Right lobe of liver (tissue), 6 donors: Measurements from ENCODE around the gene YKT6. TPM values are rescaled to one million over a fixed set of nuclear protein-coding genes. Genes with fewer than 3 reads are reported as not detected.
A peak's percentile ranks its signal among the peaks of the same experiment; 100 is the strongest.

Experiments used
- ATAC-seq, 4 donors: fragments of 200-7000 bp; cut with Tn5 transposase; one replicate each; pipeline ENCODE4 v1.9.1; 2020; ENCODE audit warnings: mild to moderate bottlenecking in 4 of 4, moderate library complexity in 4 of 4
- DNase-seq, 3 donors: peaks; one replicate each; pipeline ENCODE4 v3.0.0-alpha.2; 2020
- H3K27ac ChIP-seq, 3 donors: fragments of 200-600 bp; one replicate each; pipeline ENCODE4 v1.8.0; 2022
- H3K27me3 ChIP-seq, 2 donors: fragments of 200-600 bp; one replicate each; pipeline ENCODE4 v1.8.0; 2022
- H3K36me3 ChIP-seq, 4 donors: fragments of 200-600 bp; sonication (generic) in 1 of 4; one replicate each; pipeline versions ENCODE4 v1.5.1 to v1.8.0; 2017 to 2022; ENCODE audit warnings: control low read depth in 1 of 4
- H3K4me1 ChIP-seq, 4 donors: fragments of 200-600 bp; sonication (generic) in 1 of 4; one replicate each; pipeline versions ENCODE4 v1.5.1 to v1.8.0; 2017 to 2022; ENCODE audit warnings: control low read depth in 1 of 4
- H3K4me3 ChIP-seq, 3 donors: fragments of 200-600 bp; one replicate each; pipeline ENCODE4 v1.8.0; 2022
- H3K9me3 ChIP-seq, 4 donors: fragments of 200-600 bp; sonication (generic) in 1 of 4; one replicate each; pipeline versions ENCODE4 v1.5.1 to v1.8.0; 2017 to 2022; ENCODE audit warnings: control low read depth in 1 of 4
- CTCF ChIP-seq, 4 donors: fragments of 200-600 bp in 3 of 4; fragments of 450-650 bp in 1 of 4; IDR thresholded peaks; one replicate each; pipeline versions ENCODE4 v1.5.1 to v1.8.0; 2016 to 2022; ENCODE audit warnings: antibody characterized with exemption in 4 of 4, mild to moderate bottlenecking in 2 of 4
- POLR2A ChIP-seq: fragments of 450-650 bp; IDR thresholded peaks from one replicate; pipeline ENCODE4 v1.6.1; 2017; ENCODE audit warnings: antibody characterized with exemption, mild to moderate bottlenecking
- WGBS: methylation state at CpG from one replicate; pipeline ENCODE4 v1.1.6; 2018; ENCODE audit warnings: low coverage, low lambda C conversion rate; ENCODE audit not compliant: insufficient coverage; ENCODE audit errors: missing lambda C conversion rate; 5-methylcytosine and 5-hydroxymethylcytosine counted together
- intact Hi-C, 2 donors: fragments of 100-400 bp; cut with DNase I; formaldehyde crosslinking; loops; one replicate each; pipeline versions ENCODE4 v1.11.2 to v1.14.1; 2022
- total RNA-seq, 6 experiments: library from RNA; depleted of rRNA in 2 of 6; stranded (reverse); fragments of >200 nt in 2 of 6; fragmentation: NEBNext Ultra II Directional in 3 of 6; extraction: Animal tissue kit (Norgen Biotek cat#: 25700) in 3 of 6; gene quantifications; one replicate each; pipeline versions ENCODE4 v1.1.0 to v1.2.4, GENCODE V29; 2016 to 2023
- donor health status: DM: no; HTN: yes; CAD: no.
- donor health status: DM: no; HTN: no; CAD: no.
- donor health status: DM: no; HTN: no; CAD: no.
- donor health status: DM: no; HTN: yes; CAD: no.
- donor health status: DM: no; HTN: yes; CAD: no.

YKT6 gene
- total RNA-seq, 6 experiments from 2014 or later, result 15.0 to 23.8 (median 19.2) TPM

DNA sequence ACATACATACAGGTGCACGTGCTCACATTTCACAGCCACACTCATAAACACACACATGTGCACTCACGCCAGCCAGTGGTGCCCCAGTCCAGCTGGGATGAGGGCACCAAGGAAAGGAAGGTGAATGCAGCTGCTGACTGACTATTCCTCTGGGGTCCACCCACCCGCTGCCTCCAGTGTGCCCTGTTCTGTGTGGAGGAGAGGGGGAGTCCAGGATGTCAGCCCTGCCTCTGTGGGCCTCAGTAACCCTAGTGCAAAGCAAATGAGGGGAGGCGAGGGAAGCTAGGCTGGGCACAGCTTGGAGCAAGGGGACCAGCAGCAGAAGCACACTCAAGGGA is 57.6 kb downstream of the YKT6 start:
- 63% methylated on average over 3 of the region's 4 CpGs for WGBS
- no peaks in the 10 kb centered on the region for H3K9me3 ChIP-seq
- intact Hi-C loops, result no loop called here
- peaks cover 0 to 5% (median 0%) of the 10 kb centered on the region in 4 donors for H3K4me1 ChIP-seq
- no peaks in the 10 kb centered on the region for H3K27me3 ChIP-seq
- ATAC-seq (no peak), DNase-seq (no peak)
- H3K36me3 ChIP-seq, result no peaks in the 10 kb centered on the region
- TF ChIP-seq POLR2A (no peak), CTCF (IDR thresholded peaks at IDR 0.05) (no peak)
- H3K4me3 ChIP-seq, result no peak overlapping the region
- peak overlapping the region; percentile 33 to 58 (median 53) for H3K27ac ChIP-seq

DNA sequence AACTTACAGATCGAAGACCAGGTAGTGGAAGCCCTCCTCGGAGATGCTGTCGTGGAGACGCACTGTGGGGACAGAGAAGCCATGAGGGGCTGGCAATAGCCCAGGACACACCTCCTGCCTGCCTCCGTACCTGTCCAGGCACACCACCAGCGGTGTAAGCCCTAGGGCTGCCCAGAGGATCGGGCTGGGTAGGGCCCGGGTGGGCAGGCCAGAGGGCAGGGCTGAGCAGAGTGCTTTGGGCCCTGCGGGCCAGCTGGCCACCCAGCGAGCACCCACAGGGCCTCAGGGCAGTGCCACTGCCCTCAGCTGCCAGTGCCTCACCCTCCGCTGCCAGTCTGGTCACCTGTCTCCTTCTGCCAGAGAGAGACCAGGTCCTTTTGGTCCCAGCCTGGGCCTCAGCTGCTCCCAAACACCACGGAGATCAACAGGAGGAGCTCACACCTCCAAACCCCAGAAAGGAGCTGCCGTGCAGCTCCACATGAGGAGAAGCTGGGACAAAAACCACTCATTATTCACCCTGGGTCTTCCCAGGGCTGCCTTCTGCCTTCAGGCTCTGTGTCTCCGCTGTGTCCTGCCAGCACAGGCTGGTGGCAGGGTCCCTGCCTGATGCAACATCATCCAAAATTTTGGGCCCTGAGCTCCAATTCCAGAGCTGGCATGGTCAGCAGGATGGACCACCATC is 58.2 kb downstream of the YKT6 start:
- intact Hi-C loops, result no loop called here
- no CpG with 5 or more reads among the region's 14 CpGs for WGBS
- no peak for ATAC-seq
- Histone ChIP-seq H3K4me3 (no peak overlapping the region), H3K27me3 (no peaks in the 10 kb centered on the region), H3K4me1 (peaks cover 0 to 5% (median 0%) of the 10 kb centered on the region in 4 donors), H3K9me3 (no peaks in the 10 kb centered on the region), H3K36me3 (no peaks in the 10 kb centered on the region), H3K27ac (peak overlapping the region; percentile 33 to 58 (median 53))
- no peak for TF ChIP-seq CTCF (IDR thresholded peaks at IDR 0.05)
- TF ChIP-seq POLR2A, result no peak
- no peak for DNase-seq

GRCh38 chr7:44259547-44260457 is 59.0 kb downstream of the YKT6 start:
- TF ChIP-seq CTCF (IDR thresholded peaks at IDR 0.05), result no peak
- TF ChIP-seq POLR2A, result no peak
- peaks cover 0 to 5% (median 0%) of the 10 kb centered on the region in 4 donors for H3K4me1 ChIP-seq
- no peaks in the 10 kb centered on the region for H3K27me3 ChIP-seq
- H3K9me3 ChIP-seq, result no peaks in the 10 kb centered on the region
- intact Hi-C loops, result no loop called here
- WGBS, result 87% methylated on average over 13 of the region's 18 CpGs
- peak overlapping the region in 2 of 3 donors; percentile 33 to 58 for H3K27ac ChIP-seq
- no peak overlapping the region for H3K4me3 ChIP-seq
- no peak for DNase-seq
- no peaks in the 10 kb centered on the region for H3K36me3 ChIP-seq
- peak in 3 of 4 donors; percentile 8 to 44 (median 29) for ATAC-seq

DNA sequence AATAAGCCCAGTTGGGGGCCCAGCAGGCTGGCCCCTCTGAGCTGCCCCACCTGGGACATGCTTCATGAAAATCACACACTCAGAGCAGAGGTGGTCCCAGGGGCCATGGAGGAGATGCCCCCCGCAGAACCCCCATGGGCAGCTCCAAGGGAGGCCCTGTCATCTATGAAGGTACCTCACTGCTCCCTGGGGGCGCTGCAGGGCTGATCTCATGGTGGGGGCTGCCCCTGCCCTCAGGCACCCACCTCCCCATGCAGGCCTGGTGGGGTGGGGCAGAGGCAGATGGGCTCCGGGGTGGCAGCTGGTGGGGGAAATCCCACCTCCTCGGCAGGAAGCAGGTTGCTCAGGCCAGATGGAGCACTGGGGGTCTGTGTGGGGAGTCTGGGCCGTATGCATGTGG is 60.5 kb downstream of the YKT6 start:
- TF ChIP-seq POLR2A (no peak), CTCF (IDR thresholded peaks at IDR 0.05) (no peak)
- no peak overlapping the region for H3K4me3 ChIP-seq
- no peaks in the 10 kb centered on the region for H3K27me3 ChIP-seq
- H3K27ac ChIP-seq, result no peak overlapping the region
- ATAC-seq (no peak), DNase-seq (no peak)
- peaks cover 0 to 5% (median 0%) of the 10 kb centered on the region in 4 donors for H3K4me1 ChIP-seq
- intact Hi-C loops, result no loop called here
- WGBS, result no CpG with 5 or more reads among the region's 5 CpGs
- no peaks in the 10 kb centered on the region for H3K36me3 ChIP-seq
- H3K9me3 ChIP-seq, result no peaks in the 10 kb centered on the region
